Keratinocyte (primary cell): ENCODE data around the gene PCNT. TPM values are rescaled to one million over a fixed set of nuclear protein-coding genes. Genes with fewer than 3 reads are reported as not detected.

Experiments
- DNase-seq: peaks from one replicate; pipeline ENCODE4 v3.0.0-alpha.2; 2011; ENCODE audit warnings: low read depth, missing footprints, low spot score
- FAIRE-seq: peaks from 2 replicates; lab custom pipeline; 2011; peaks lifted over from hg19 to GRCh38; lab: Jason Lieb, UNC
- H2AFZ ChIP-seq: 2 replicates; pipeline ENCODE4 v1.6.0; 2012; ENCODE audit warnings: low read length, control low read depth, inconsistent platforms; ENCODE audit not compliant: control insufficient read depth
- H3K27ac ChIP-seq: 2 replicates; pipeline ENCODE4 v1.5.1; 2011; ENCODE audit warnings: low read length; ENCODE audit not compliant: control insufficient read depth, insufficient read depth
- H3K27me3 ChIP-seq: 3 replicates; pipeline ENCODE4 v1.6.0; 2011; ENCODE audit warnings: low read length; ENCODE audit not compliant: control insufficient read depth, insufficient read depth; ENCODE audit errors: extremely low read depth
- H3K36me3 ChIP-seq, 2 experiments: 2 replicates in 1 of 2; 3 replicates in 1 of 2; pipeline ENCODE4 v1.5.1; 2011; ENCODE audit warnings: low read length in 2 of 2, mild to moderate bottlenecking in 1 of 2; ENCODE audit not compliant: control insufficient read depth in 2 of 2, insufficient read depth in 2 of 2; ENCODE audit errors: extremely low read depth in 1 of 2
- H3K4me1 ChIP-seq: 3 replicates; pipeline ENCODE4 v1.5.1; 2011; ENCODE audit warnings: low read length; ENCODE audit not compliant: control insufficient read depth, insufficient read depth; ENCODE audit errors: extremely low read depth
- H3K4me2 ChIP-seq: 3 replicates; pipeline ENCODE4 v1.6.0; 2011; ENCODE audit warnings: low read depth, low read length; ENCODE audit not compliant: control insufficient read depth, insufficient read depth; ENCODE audit errors: extremely low read depth
- H3K4me3 ChIP-seq, 3 experiments: fragments of 200-600 bp in 1 of 3; sonication (generic) in 1 of 3; 2 replicates in 2 of 3; 3 replicates in 1 of 3; pipeline ENCODE4 v1.5.1; 2011 to 2016; ENCODE audit warnings: low read length in 3 of 3, mild to moderate bottlenecking in 3 of 3, control low read depth in 2 of 3, inconsistent platforms in 1 of 3, low read depth in 1 of 3, mixed read lengths in 1 of 3, mixed run types in 1 of 3, moderate library complexity in 1 of 3; ENCODE audit not compliant: control insufficient read depth in 2 of 3, insufficient read depth in 2 of 3; ENCODE audit errors: extremely low read depth in 1 of 3
- H3K79me2 ChIP-seq: 2 replicates; pipeline ENCODE4 v1.6.0; 2012; ENCODE audit warnings: low read length; ENCODE audit not compliant: control insufficient read depth, insufficient read depth
- H3K9ac ChIP-seq: 3 replicates; pipeline ENCODE4 v1.6.0; 2011; ENCODE audit warnings: low read length; ENCODE audit not compliant: control insufficient read depth, insufficient read depth; ENCODE audit errors: extremely low read depth
- H3K9me1 ChIP-seq: 3 replicates; pipeline ENCODE4 v1.6.0; 2011; ENCODE audit warnings: low read length; ENCODE audit not compliant: control insufficient read depth, insufficient read depth; ENCODE audit errors: extremely low read depth
- H3K9me3 ChIP-seq: 2 replicates; pipeline ENCODE4 v1.5.1; 2012; ENCODE audit warnings: low read depth, low read length; ENCODE audit not compliant: control insufficient read depth
- H4K20me1 ChIP-seq: 3 replicates; pipeline ENCODE4 v1.6.0; 2011; ENCODE audit warnings: low read length; ENCODE audit not compliant: control insufficient read depth, insufficient read depth; ENCODE audit errors: extremely low read depth
- CTCF ChIP-seq, 3 experiments: IDR thresholded peaks in 1 of 3; conservative IDR thresholded peaks in 1 of 3; optimal IDR thresholded peaks in 1 of 3; 2 replicates in 2 of 3; 3 replicates in 1 of 3; pipeline versions ENCODE3 to v1.5.1; 2011; ENCODE audit warnings: low read length in 3 of 3, mild to moderate bottlenecking in 3 of 3, moderate library complexity in 2 of 3, control low read depth in 1 of 3, inconsistent platforms in 1 of 3; ENCODE audit not compliant: insufficient read depth in 2 of 3; ENCODE audit errors: extremely low read depth in 1 of 3
- EZH2 ChIP-seq: IDR thresholded peaks from one replicate; pipeline ENCODE4 v1.6.1; 2012; ENCODE audit warnings: inconsistent platforms, mild to moderate bottlenecking, low read length, moderate library complexity
- dilution Hi-C: fragments of 300-500 bp; cut with MboI; formaldehyde crosslinking; loops from one replicate; pipeline ENCODE4 v1.7.0; 2020; ENCODE audit warnings: low sequenced_read_pairs; ENCODE audit not compliant: extremely low pct_ligation_motif_present
- polyA plus RNA-seq, 5 experiments: library from polyadenylated mRNA; depleted of rRNA in 3 of 5; stranded (reverse) in 3 of 5; stranded (forward) in 1 of 5; unstranded in 1 of 5; fragments of >200 nt; gene quantifications; 1 replicate in 1 of 5; 2 replicates in 3 of 5; 3 replicates in 1 of 5; pipeline versions ENCODE4 v1.2.1 to v1.2.3, GENCODE V29; 2011 to 2012; ENCODE audit warnings: missing spikeins in 2 of 5, low read depth in 1 of 5, low replicate concordance in 1 of 5

Gene PCNT
- polyA plus RNA-seq, 1 donor (not counting 4 experiments of a cell fraction or from before 2014, with no cell fraction given) = 9.8 TPM

- no peak for FAIRE-seq
- H3K4me2 ChIP-seq = no peak overlapping the region
- dilution Hi-C loops = no loop called here
- peaks cover 7 to 9% of the 10 kb centered on the region in 2 experiments for H3K36me3 ChIP-seq
- no peaks in the 10 kb centered on the region for H3K9me1 ChIP-seq
- TF ChIP-seq CTCF (optimal IDR thresholded peaks at IDR 0.05 in 1 of 3, IDR thresholded peaks at IDR 0.05 in 1 of 3, conservative IDR thresholded peaks at IDR 0.05 in 1 of 3; ENCODE audit: extremely low read depth in 1 of 3, insufficient read depth in 2 of 3, low read length in 3 of 3) = no peak
- no peaks in the 10 kb centered on the region for H3K4me1 ChIP-seq
- DNase-seq = no peak
- H3K27ac ChIP-seq = no peak overlapping the region
- H3K9me3 ChIP-seq = no peaks in the 10 kb centered on the region
- H4K20me1 ChIP-seq = peaks cover 2% of the 10 kb centered on the region
- no peak overlapping the region for H3K9ac ChIP-seq
- H3K27me3 ChIP-seq = no peaks in the 10 kb centered on the region
- no peak overlapping the region for H3K4me3 ChIP-seq
- no peak overlapping the region for H2AFZ ChIP-seq
- H3K79me2 ChIP-seq = peaks cover 55% of the 10 kb centered on the region
Measured at GRCh38 chr21:46471514-46471913, 147.6 kb downstream of the PCNT start.

GRCh38 chr21:46472246-46472645 lies 148.3 kb downstream of the PCNT start:
- no peak for FAIRE-seq
- Histone ChIP-seq H4K20me1 (peaks cover 2% of the 10 kb centered on the region), H3K27ac (no peak overlapping the region), H2AFZ (no peak overlapping the region), H3K9ac (no peak overlapping the region), H3K4me1 (no peaks in the 10 kb centered on the region), H3K9me3 (no peaks in the 10 kb centered on the region), H3K9me1 (no peaks in the 10 kb centered on the region), H3K4me2 (no peak overlapping the region), H3K27me3 (no peaks in the 10 kb centered on the region), H3K4me3 (no peak overlapping the region), H3K36me3 (peaks cover 7 to 9% of the 10 kb centered on the region in 2 experiments), H3K79me2 (peaks cover 57% of the 10 kb centered on the region)
- no peak for DNase-seq
- TF ChIP-seq CTCF (optimal IDR thresholded peaks at IDR 0.05 in 1 of 3, IDR thresholded peaks at IDR 0.05 in 1 of 3, conservative IDR thresholded peaks at IDR 0.05 in 1 of 3; ENCODE audit: extremely low read depth in 1 of 3, insufficient read depth in 2 of 3, low read length in 3 of 3) (no peak), EZH2 (no peak)
- dilution Hi-C loops = no loop called here
